Urothelium cell line (cell line): ENCODE data around the gene KAT6B.
"Not testable (repeated sequence)": the region's sequence is repeated elsewhere in the genome, so short reads cannot be mapped to it uniquely, and the experiment has no call there.

Experiments
- DNase-seq: peaks from one replicate; pipeline ENCODE4 v3.0.0; 2011; ENCODE audit warnings: low spot score, mixed read lengths
- FAIRE-seq: peaks from 2 replicates; lab custom pipeline; 2011; peaks lifted over from hg19 to GRCh38; lab: Jason Lieb, UNC

The KAT6B gene

GRCh38 chr10:74826142-74827044 lies at the start of gene KAT6B:
Gene KAT6B (plus strand): TSS chr10:74826600. CDS start chr10:74842858, 16,258 bp downstream.
- FAIRE-seq = peak; percentile 94

DNA sequence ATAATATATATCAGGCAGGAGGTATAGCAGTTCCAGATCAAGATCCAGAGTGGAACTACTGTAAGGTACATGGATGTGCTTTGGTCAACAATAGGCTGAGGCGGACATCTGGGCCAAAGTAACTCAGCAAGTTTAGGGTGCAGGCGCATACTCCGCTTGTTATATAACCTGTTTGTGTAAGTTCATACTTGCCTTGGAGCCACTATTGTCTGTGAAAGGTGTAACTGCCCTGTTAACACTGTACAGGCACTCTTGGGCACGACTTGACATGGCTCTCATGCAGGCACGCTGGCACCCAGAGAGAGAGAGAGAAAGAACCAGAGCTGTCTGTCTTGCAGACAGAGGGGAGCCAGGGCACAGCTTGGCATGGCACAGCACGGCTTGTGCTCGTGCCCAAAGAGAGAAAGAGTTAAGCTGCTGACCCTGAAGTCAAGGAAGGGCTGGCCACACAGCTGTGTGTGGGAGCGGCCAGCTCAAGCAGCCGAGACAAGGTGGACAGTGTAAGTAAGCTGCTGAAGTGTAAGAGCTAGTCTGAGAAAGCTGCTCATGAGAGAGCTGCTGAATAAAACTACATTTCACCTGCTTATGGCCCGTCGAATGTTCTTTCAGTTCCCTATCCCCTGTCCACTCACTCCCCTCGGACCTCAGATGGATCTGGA lies 47.8 kb upstream of the KAT6B start:
- FAIRE-seq = no peak
- no peak for DNase-seq

More at GRCh38 chr10:74826142-74827044, at the start of gene KAT6B:
- DNase-seq = peak; percentile 99

DNA sequence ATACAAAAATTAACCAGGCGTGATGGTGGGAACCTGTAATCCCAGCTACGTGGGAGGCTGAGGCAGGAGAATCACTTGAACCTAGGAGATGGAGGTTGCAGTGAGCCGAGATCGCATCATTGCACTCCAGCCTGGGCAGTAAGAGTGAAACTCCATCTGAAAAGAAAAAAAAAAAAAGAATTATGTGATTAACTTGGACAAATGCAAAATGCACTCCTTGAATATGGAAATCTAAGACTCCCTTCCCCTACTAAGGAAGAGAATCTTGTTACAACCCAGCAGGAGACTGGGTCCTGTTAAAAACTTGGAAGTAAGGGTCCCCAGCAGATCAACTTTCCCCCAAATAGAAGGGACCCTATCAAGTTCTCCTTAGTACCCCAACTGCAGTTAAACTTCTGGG lies 44.5 kb upstream of the KAT6B start:
- not testable (repeated sequence) for FAIRE-seq, DNase-seq

DNA sequence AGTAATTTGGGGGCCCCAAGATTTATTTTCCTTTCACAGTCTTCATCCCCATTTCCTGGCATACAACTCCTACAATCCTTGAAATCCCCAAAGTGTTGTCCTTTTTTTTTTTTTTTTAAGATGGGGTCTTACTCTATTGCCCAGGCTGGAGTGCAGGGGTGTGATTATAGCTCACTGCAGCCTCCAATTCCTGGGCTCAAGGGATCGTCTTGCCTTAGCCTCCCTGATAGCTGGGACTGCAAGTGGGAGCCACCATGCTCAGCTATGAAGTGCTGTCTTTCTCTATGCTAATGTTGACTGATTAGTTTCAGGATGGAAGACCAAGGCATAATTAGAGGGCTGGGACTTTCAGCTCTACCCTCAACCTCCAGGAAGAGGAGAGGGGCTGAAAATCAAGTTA lies 41.9 kb upstream of the KAT6B start:
- DNase-seq (no peak), FAIRE-seq (no peak)

DNA sequence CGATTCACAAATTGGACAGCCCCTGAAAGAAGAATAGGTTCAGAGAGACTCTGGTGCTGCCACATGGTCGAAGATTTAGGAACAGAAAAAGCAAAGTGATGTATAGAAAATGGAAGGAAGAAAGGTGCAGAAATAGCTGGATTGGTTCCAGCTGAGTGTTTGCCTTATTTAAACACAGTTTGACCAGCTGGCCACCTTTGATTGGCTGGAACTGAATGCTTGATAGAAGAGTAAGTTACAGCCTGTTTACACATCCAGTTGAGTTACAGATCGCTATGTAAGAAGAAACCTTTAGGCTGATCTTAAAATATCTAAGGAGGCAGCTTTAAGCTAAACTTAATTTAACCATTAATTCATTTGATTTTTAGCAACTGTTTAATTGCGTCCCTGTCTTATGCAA lies 40.3 kb upstream of the KAT6B start:
- no peak for DNase-seq
- no peak for FAIRE-seq

DNA sequence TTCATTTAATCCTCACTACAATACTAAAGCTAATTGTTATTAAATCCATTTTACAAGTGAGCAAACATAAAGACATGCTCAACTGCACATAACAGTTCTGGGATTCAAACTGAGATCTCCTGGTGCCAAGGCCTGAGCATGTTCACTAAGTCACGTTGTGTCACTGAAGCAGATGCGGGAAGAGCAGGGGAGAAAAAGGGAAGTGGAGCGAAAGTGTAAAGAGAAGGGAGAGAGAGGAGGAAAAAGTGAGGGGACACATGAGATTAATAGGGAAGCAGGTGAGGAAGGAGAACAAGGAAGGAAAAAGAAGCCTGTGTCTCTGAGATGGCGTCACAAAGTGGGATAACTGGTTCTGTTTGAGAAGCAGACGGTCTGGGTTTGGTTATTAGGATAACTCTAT lies 38.9 kb upstream of the KAT6B start:
- DNase-seq = no peak
- FAIRE-seq = no peak

GRCh38 chr10:74791979-74792378 lies 34.4 kb upstream of the KAT6B start:
- FAIRE-seq, DNase-seq: not testable (repeated sequence)

DNA sequence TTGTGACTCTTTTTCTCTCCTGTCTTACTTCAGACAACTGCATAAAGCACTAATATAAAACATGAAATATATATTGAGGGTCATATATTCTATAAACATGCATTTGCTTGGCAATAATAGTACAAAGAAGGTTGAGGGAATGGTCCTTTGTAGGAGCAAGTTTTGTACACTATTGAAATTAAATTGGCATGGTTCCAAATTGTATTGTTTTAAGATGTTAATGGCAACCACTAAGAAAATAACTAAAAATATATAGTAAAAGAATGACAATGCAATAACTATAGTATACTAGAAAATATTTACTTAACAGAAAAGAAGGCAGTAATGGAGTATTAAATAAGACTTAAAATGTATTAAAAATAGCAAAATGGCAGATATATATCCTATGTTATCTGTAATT lies 33.7 kb upstream of the KAT6B start:
- no peak for FAIRE-seq

GRCh38 chr10:74793240-74793639 lies 33.2 kb upstream of the KAT6B start:
- DNase-seq, FAIRE-seq: not testable (repeated sequence)

More for the DNA sequence above, 33.7 kb upstream of the KAT6B start:
- DNase-seq = no peak

GRCh38 chr10:74794531-74794930 lies 31.9 kb upstream of the KAT6B start:
- no peak for FAIRE-seq
- DNase-seq = no peak

DNA sequence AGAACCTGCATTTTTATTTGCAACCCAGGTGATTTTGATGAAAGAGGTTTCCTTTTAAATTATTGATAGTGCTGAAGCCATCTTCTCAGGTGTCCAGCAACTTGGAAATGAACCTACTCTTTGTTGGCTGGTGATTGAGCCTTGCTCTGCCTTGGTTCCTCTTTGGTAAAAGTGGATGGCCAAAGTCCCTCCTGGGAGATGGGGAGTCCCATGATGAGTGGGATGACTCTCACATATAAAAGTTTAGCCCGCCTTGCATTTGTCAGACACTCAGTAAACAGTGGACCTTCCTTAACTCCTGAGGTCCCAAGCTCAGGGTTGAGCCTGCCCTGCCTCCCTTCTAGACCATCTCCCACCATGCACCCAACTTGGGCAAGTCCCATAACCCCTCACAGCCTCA lies 28.9 kb upstream of the KAT6B start:
- FAIRE-seq = no peak

GRCh38 chr10:74799721-74800221 lies 26.6 kb upstream of the KAT6B start:
- DNase-seq (no peak), FAIRE-seq (no peak)

More for the DNA sequence above, 28.9 kb upstream of the KAT6B start:
- no peak for DNase-seq

- DNase-seq (no peak), FAIRE-seq (no peak)
Measured at GRCh38 chr10:74801447-74801846, 25.0 kb upstream of the KAT6B start.

DNA sequence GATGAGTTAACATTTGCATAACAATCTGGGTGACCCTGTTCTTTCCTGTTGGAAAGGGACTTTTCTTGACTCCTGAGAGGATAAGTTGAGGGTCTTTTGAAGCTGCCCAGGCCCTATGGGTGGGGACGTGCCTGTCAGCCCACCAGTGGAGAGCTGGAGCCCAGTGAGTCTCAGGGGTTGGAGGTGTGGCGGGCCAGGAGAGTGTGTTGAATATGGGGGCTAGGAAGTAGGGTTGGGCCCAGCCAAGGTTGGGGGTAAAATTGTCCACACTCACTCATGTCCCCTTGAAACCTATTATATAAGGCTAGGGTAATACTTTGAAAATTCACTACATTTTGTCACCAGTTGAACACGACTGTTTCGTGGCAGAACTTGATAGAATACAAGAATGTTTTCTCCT lies 17.9 kb upstream of the KAT6B start:
- no peak for FAIRE-seq
- no peak for DNase-seq

GRCh38 chr10:74810087-74810486 lies 16.3 kb upstream of the KAT6B start:
- DNase-seq (no peak), FAIRE-seq (no peak)

DNA sequence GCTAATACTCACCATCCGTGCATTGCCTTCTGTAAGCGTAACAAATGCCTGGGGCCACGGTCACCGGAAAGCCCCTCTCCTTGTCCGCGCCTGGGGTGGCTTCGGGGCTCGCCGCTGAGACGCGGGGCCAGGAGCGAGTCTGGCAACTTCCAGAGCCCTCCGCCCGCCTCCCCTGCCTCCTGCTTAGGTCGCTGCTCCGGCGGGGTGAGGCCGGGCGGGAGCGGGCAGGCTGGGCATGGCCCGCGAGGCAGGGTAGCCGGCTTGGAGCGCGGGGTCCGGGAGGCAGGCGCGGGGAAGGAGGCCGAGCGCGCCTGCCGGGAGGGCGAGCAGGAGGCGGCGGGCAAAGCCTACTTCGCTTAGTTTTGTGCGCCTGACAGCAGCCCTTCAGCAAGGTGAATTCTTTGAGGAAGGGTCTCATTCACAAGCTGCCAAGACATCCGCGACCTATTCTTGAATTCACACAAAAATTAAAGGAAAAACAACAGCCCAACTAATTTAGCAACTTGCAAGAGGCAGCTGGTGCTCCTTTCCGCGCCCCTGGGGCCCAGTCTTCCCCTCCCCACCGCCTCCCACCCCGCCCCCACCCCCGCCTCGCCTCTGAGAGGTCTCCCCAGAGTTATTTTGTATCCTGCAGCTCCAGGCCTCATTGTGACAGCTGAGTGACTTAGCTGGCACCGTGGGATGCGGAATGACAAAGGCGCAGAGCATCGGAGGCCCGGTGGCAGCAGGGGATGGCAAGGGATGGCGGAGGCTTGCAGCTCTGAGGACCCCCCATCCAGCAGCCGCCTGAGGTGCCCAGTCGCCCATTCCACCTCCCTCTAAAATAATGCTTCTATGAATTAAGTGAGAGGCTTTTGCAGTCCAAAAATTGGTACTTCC lies 12.8 kb upstream of the KAT6B start:
- no peak for FAIRE-seq
- no peak for DNase-seq

DNA sequence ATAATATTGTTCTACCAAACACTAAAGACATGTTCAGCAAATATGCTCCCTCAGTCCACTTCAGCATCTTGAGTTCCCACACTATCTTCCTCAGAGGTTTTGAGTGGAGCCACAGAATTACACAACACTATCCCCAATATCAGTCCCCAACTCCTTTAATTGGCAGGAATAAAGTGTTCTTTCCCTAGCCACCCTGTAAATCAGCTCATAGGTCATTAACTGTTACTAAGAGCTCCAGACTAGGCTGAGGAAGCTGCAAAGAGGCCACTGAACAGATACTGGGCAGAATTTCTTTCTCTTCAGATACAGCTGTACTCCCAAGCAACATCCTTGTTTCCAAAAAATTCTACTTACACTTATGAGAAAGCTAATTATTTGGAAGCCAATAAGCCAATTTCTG lies 11.6 kb upstream of the KAT6B start:
- FAIRE-seq (no peak), DNase-seq (no peak)

GRCh38 chr10:74816824-74817498 lies 9.4 kb upstream of the KAT6B start:
- peak; percentile 13 for FAIRE-seq

DNA sequence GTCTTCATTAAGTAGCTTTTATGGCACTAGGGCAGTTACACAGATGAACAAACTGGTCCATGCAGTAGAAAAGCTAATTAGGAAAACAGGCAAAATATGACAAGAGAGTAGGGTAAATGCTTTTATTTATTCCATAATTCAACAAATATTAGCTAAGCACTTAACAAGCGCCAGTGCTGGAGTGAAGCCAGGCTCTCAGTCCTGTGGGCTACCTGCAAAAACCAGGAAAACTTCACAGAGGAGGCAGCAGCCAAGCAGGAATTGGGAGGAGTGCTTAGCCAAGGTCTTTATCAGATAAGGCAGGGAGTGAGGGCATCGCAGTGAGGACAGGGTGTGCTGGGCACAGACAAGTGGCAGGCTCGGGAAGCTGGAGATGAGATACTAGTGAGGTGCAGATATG lies 4.9 kb upstream of the KAT6B start:
- FAIRE-seq = no peak
- no peak for DNase-seq

More at GRCh38 chr10:74816824-74817498, 9.4 kb upstream of the KAT6B start:
- DNase-seq = no peak

DNA sequence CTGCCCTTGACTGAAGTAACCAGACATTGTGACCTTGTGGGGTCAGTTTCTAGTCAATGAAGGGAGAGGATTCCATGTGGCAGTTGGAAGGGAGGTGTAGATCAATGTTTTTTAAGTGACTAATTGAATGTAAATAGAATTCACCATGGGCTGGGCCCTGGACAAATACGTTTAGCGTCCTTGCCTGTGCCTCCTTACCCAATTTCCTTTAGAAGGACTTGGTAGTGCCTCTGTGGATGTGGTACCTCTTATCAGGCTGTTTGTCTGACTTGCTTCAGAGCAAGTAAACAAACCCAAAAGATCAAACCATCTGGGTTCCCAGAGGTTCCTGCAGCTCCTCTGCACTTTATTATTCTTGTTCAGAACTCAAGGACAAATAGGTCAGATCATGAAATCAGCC lies 4.3 kb upstream of the KAT6B start:
- FAIRE-seq (no peak), DNase-seq (no peak)
